HG03342 (cell line): ENCODE results near the gene MAGOH.

Experiments used
- ATAC-seq: cut with Tn5 transposase; IDR thresholded peaks from one replicate; pipeline ENCODE4 v1.9.1; 2021; ENCODE audit warnings: mild to moderate bottlenecking, moderate library complexity; ENCODE audit not compliant: unreplicated experiment

MAGOH gene

GRCh38 chr1:53271446-53272090, 33.2 kb upstream of the MAGOH start:
- ATAC-seq: no peak

GRCh38 chr1:53270873-53271272, 32.6 kb upstream of the MAGOH start:
- ATAC-seq: no peak

- no peak for ATAC-seq
These were observed 31.8 kb upstream of the MAGOH start for GRCh38 chr1:53270107-53270506.

- no peak for ATAC-seq
These were observed 29.4 kb upstream of the MAGOH start for GRCh38 chr1:53267761-53268160.

GRCh38 chr1:53266038-53266437, 27.7 kb upstream of the MAGOH start:
- no peak for ATAC-seq

GRCh38 chr1:53265581-53265980, 27.3 kb upstream of the MAGOH start:
- ATAC-seq: no peak

- ATAC-seq: no peak
These were observed 25.7 kb upstream of the MAGOH start for GRCh38 chr1:53264048-53264447.

GRCh38 chr1:53262000-53262399, 23.7 kb upstream of the MAGOH start:
- no peak for ATAC-seq

- ATAC-seq: no peak
These were observed 22.4 kb upstream of the MAGOH start for GRCh38 chr1:53260631-53261247.

GRCh38 chr1:53259932-53260331, 21.6 kb upstream of the MAGOH start:
- no peak for ATAC-seq

- no peak for ATAC-seq
These were observed 19.9 kb upstream of the MAGOH start for GRCh38 chr1:53258216-53258615.

- ATAC-seq: no peak
These were observed 19.2 kb upstream of the MAGOH start for GRCh38 chr1:53257454-53258081.

GRCh38 chr1:53256511-53257453, 18.5 kb upstream of the MAGOH start:
- no peak for ATAC-seq

- no peak for ATAC-seq
These were observed 16.7 kb upstream of the MAGOH start for GRCh38 chr1:53255031-53255430.

- no peak for ATAC-seq
These were observed 15.8 kb upstream of the MAGOH start for GRCh38 chr1:53254011-53254640.

- ATAC-seq: no peak
These were observed 12.0 kb upstream of the MAGOH start for GRCh38 chr1:53250325-53250724.

- no peak for ATAC-seq
These were observed 11.4 kb upstream of the MAGOH start for GRCh38 chr1:53249706-53250105.

GRCh38 chr1:53246261-53247134, 8.2 kb upstream of the MAGOH start:
- ATAC-seq: peak; percentile 56

- no peak for ATAC-seq
These were observed 5.8 kb upstream of the MAGOH start for GRCh38 chr1:53244141-53244540.

- ATAC-seq: no peak
These were observed 4.1 kb upstream of the MAGOH start for GRCh38 chr1:53242381-53242780.
